Natural killer cell (primary cell): ENCODE results near the gene DYNC2H1. TPM values are rescaled to one million over a fixed set of nuclear protein-coding genes. Genes with fewer than 3 reads are reported as not detected.

Source experiments
- ATAC-seq, 3 donors: fragments of 150-1000 bp in 2 of 3; fragments of 200-7000 bp in 1 of 3; cut with Tn5 transposase; 1 replicate in 1 of 3; 2 replicates in 2 of 3; pipeline ENCODE4 v1.10.0; 2021; ENCODE audit warnings: mild to moderate bottlenecking in 2 of 3, moderate library complexity in 2 of 3
- DNase-seq, 2 donors: peaks; one replicate each; pipeline versions ENCODE4 v3.0.0 to v3.0.0-alpha.2; 2013 to 2021; ENCODE audit warnings: mixed read lengths in 1 of 2
- H3K27ac ChIP-seq: one replicate; pipeline ENCODE4 v1.5.1; 2013; ENCODE audit warnings: mild to moderate bottlenecking, low read length
- H3K27me3 ChIP-seq: one replicate; pipeline ENCODE4 v1.6.1; 2013; ENCODE audit warnings: low read length; ENCODE audit not compliant: control insufficient read depth, insufficient read depth
- H3K36me3 ChIP-seq: one replicate; pipeline ENCODE4 v1.6.1; 2013; ENCODE audit warnings: low read length; ENCODE audit not compliant: control insufficient read depth, insufficient read depth
- H3K4me1 ChIP-seq: one replicate; pipeline ENCODE4 v1.6.1; 2013; ENCODE audit warnings: low read length; ENCODE audit not compliant: control insufficient read depth, insufficient read depth
- H3K4me3 ChIP-seq: one replicate; pipeline ENCODE4 v1.5.1; 2013; ENCODE audit warnings: low read length
- H3K9me3 ChIP-seq: one replicate; pipeline ENCODE4 v1.6.1; 2013; ENCODE audit warnings: low read length; ENCODE audit not compliant: control insufficient read depth, insufficient read depth
- H3K27ac Mint-ChIP-seq, 2 donors: one replicate each; pipeline ENCODE4 v1.8.0; 2022; ENCODE audit warnings: mild to moderate bottlenecking in 2 of 2, mixed read lengths in 2 of 2, moderate library complexity in 1 of 2
- H3K27me3 Mint-ChIP-seq, 2 donors: one replicate each; pipeline ENCODE4 v1.8.0; 2022; ENCODE audit warnings: low read depth in 2 of 2, mixed read lengths in 2 of 2
- H3K36me3 Mint-ChIP-seq: one replicate; pipeline ENCODE4 v1.8.0; 2022; ENCODE audit warnings: mixed read lengths
- H3K4me1 Mint-ChIP-seq, 2 donors: one replicate each; pipeline ENCODE4 v1.8.0; 2022; ENCODE audit warnings: mixed read lengths in 2 of 2
- H3K4me3 Mint-ChIP-seq: one replicate; pipeline ENCODE4 v1.8.0; 2022; ENCODE audit warnings: mild to moderate bottlenecking, moderate library complexity, mixed read lengths
- H3K9me3 Mint-ChIP-seq, 2 donors: one replicate each; pipeline ENCODE4 v1.8.0; 2022; ENCODE audit warnings: mixed read lengths in 2 of 2
- CTCF ChIP-seq: fragments of 200-600 bp; IDR thresholded peaks from one replicate; pipeline ENCODE4 v1.8.0; 2022; ENCODE audit warnings: antibody characterized with exemption
- WGBS: methylation state at CpG from one replicate; pipeline ENCODE4 v1.1.7; 2013; ENCODE audit warnings: missing lambda C conversion rate; ENCODE audit not compliant: insufficient coverage; 5-methylcytosine and 5-hydroxymethylcytosine counted together
- intact Hi-C: fragments of 100-400 bp; cut with micrococcal nuclease; formaldehyde crosslinking; loops from one replicate; pipeline ENCODE4 v1.14.2; 2022
- total RNA-seq, 4 donors: library from RNA; stranded (reverse); fragments of 120-200 nt in 1 of 4; gene quantifications; one replicate each; pipeline versions ENCODE4 v1.2.3 to v1.2.4, GENCODE V29; 2013 to 2022

The DYNC2H1 gene
- total RNA-seq, 3 donors from 2014 or later (not counting 1 experiment from before 2014, with no cell fraction given): 4.1 to 7.5 (median 4.4) TPM

GRCh38 chr11:103471546-103471945, 362.3 kb downstream of the DYNC2H1 start:
- Histone ChIP-seq H3K4me3 (no peak overlapping the region), H3K27me3 (no peaks in the 10 kb centered on the region), H3K36me3 (no peaks in the 10 kb centered on the region), H3K9me3 (no peaks in the 10 kb centered on the region), H3K4me1 (no peaks in the 10 kb centered on the region), H3K27ac (no peak overlapping the region)
- 90% methylated on average over 4 of the region's 4 CpGs for WGBS
- intact Hi-C loops: no loop called here
- no peaks in the 10 kb centered on the region for H3K27me3 Mint-ChIP-seq
- TF ChIP-seq CTCF: no peak
- H3K36me3 Mint-ChIP-seq: no peaks in the 10 kb centered on the region
- H3K4me1 Mint-ChIP-seq: no peaks in the 10 kb centered on the region
- H3K4me3 Mint-ChIP-seq: no peak overlapping the region
- H3K27ac Mint-ChIP-seq: no peak overlapping the region
- ATAC-seq (no peak), DNase-seq (no peak)
- peaks cover 7 to 10% of the 10 kb centered on the region in 2 donors for H3K9me3 Mint-ChIP-seq

- Mint-ChIP-seq H3K4me1 (no peaks in the 10 kb centered on the region), H3K36me3 (no peaks in the 10 kb centered on the region), H3K9me3 (peaks cover 4 to 7% of the 10 kb centered on the region in 2 donors), H3K27ac (no peak overlapping the region), H3K27me3 (no peaks in the 10 kb centered on the region), H3K4me3 (no peak overlapping the region)
- Histone ChIP-seq H3K4me3 (no peak overlapping the region), H3K27ac (no peak overlapping the region), H3K4me1 (no peaks in the 10 kb centered on the region), H3K9me3 (no peaks in the 10 kb centered on the region), H3K36me3 (no peaks in the 10 kb centered on the region), H3K27me3 (no peaks in the 10 kb centered on the region)
- ATAC-seq: no peak
- no peak for TF ChIP-seq CTCF
- DNase-seq: no peak
- no CpG with 5 or more reads among the region's 2 CpGs for WGBS
- intact Hi-C loops: no loop called here
These were observed 367.6 kb downstream of the DYNC2H1 start for GRCh38 chr11:103476874-103477273.

GRCh38 chr11:103480421-103480820, 371.2 kb downstream of the DYNC2H1 start:
- Histone ChIP-seq H3K4me1 (no peaks in the 10 kb centered on the region), H3K9me3 (no peaks in the 10 kb centered on the region), H3K27me3 (no peaks in the 10 kb centered on the region), H3K27ac (no peak overlapping the region), H3K4me3 (no peak overlapping the region), H3K36me3 (no peaks in the 10 kb centered on the region)
- Mint-ChIP-seq H3K9me3 (peaks cover 4% of the 10 kb centered on the region in 2 donors), H3K27ac (no peak overlapping the region), H3K27me3 (no peaks in the 10 kb centered on the region), H3K36me3 (no peaks in the 10 kb centered on the region), H3K4me1 (no peaks in the 10 kb centered on the region), H3K4me3 (no peak overlapping the region)
- no peak for DNase-seq
- no peak for TF ChIP-seq CTCF
- 100% methylated on average over 4 of the region's 4 CpGs for WGBS
- intact Hi-C loops: no loop called here
- ATAC-seq: no peak

GRCh38 chr11:103483996-103484395, 374.8 kb downstream of the DYNC2H1 start:
- H3K27ac Mint-ChIP-seq: no peak overlapping the region
- H3K4me3 Mint-ChIP-seq: no peak overlapping the region
- intact Hi-C loops: no loop called here
- no peaks in the 10 kb centered on the region for H3K9me3 ChIP-seq
- no peak overlapping the region for H3K27ac ChIP-seq
- no peaks in the 10 kb centered on the region for H3K27me3 ChIP-seq
- H3K36me3 Mint-ChIP-seq: no peaks in the 10 kb centered on the region
- no peaks in the 10 kb centered on the region for H3K36me3 ChIP-seq
- peaks cover 0 to 7% of the 10 kb centered on the region in 2 donors for H3K9me3 Mint-ChIP-seq
- TF ChIP-seq CTCF: no peak
- no peaks in the 10 kb centered on the region for H3K27me3 Mint-ChIP-seq
- DNase-seq (no peak), ATAC-seq (no peak)
- H3K4me3 ChIP-seq: no peak overlapping the region
- H3K4me1 ChIP-seq: no peaks in the 10 kb centered on the region
- H3K4me1 Mint-ChIP-seq: no peaks in the 10 kb centered on the region
